ENCODE results near the gene SLC39A5.
A peak's percentile ranks its signal among the peaks of the same experiment; 100 is the strongest.

Gene SLC39A5

DNA sequence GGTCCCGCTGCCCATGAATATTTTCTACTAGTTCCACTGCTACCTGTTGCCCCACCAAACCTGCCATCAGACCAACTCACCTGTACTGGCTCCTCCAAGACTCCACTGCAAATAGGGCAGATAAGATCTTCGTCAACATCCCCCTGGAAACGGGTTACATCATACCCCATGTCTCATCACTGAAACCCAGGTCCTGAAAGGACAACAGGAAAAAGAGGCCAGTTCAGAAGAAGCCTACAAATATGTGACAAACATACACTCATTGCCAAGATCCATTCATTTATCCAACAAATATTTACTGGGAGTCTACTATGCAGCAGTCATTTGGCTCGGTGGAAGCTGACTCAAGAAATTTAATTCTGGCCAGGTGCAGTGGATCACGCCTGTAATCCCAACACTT is 16.0 kb upstream of the SLC39A5 start:
- no peak for DNase-seq (ENCODE audit: low spot score)

DNA sequence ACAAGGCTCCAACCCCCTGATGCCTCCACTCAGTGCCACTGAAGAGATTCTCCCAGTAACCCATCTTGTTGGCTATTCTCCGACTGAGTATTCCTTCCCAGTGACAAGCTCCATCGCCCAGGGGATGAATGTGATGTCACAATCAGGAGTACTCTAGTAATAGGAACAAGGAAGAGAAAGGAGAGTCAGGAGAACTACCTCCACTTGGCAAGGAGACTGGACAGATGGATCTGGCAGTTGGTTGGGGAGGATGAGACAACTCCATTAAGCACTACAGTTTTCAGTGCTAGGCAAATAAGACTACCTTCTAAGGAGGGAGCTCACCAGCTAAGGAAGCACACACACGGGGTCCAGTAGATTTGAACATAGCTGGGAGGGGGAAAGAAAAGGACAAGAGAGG is 13.4 kb upstream of the SLC39A5 start:
- DNase-seq (ENCODE audit: low spot score): no peak

DNA sequence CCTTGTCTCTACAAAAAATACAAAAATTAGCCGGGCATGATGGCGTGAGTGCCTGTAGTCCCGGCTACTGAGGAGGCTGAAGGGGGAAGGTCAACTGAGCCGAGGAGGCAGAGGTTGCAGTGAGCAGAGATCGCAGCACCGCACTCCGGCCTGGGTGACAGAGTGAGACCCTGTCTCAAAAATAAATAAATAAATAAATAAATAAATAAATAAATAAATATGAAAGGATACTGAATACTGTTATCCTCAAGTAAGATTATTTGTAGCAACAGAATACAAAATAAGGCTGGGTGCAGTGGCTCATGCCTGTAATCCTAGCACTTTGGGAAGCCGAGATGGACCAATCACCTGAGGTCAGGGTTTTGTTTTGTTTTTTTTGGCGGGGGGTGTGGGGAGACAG is 10.0 kb upstream of the SLC39A5 start:
- no peak for DNase-seq (ENCODE audit: low spot score)

DNA sequence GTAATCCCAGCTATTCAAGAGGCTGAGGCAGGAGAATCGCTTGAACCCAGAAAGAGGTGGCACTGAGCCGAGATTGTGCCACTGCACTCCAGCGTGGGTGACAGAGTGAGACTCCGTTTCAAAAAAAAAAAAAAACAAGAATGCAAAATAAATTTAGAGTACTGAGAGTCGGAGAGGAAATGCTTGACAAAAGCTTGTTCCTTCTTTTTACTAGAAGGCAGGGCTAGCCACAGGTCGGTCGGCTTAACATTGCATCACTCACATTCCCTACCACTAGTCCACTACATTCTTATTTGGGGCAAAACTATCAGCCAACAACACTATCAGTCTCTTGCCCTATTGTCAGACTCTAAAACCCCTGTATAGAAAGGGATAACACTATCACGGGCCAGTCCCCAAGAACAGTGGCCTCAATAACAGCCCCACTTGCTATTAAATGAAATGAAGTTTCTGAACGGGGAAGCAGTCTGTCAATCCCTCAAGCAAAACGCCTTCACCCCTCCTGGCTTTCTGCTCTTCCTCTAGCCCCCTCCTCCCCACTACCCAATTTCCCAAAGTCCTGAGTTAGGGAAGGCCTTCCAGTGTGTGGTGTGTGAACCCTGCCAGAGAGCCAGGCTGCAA is 9.1 kb upstream of the SLC39A5 start:
- DNase-seq (ENCODE audit: low spot score): peak; percentile 41

DNA sequence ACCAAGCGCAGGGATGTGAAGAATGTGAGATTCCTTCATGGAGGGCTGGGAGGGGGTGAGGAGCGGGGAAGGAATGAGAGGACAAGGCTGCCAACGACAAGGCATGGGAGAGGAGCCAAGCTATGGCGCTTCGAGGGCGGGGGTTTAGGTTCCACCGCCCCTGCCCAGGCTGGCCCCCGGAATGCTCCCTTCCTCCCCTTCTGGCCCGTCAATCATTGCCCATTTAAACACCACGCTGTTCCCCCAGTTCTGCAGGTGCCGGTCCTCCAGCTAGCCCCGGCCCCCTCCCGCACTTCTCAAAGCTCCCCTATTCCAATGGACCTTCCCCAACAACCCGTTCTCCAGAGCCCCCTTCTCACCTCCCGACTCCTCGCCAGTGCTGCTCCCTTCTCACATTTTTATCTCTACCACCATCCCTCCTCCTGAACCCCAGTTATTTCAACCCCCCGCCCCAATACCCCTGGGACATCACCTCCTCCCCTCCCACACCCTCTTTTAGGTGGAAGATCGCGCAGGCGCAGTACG is 8.6 kb upstream of the SLC39A5 start:
- peak; percentile 88 for DNase-seq (ENCODE audit: low spot score)

DNA sequence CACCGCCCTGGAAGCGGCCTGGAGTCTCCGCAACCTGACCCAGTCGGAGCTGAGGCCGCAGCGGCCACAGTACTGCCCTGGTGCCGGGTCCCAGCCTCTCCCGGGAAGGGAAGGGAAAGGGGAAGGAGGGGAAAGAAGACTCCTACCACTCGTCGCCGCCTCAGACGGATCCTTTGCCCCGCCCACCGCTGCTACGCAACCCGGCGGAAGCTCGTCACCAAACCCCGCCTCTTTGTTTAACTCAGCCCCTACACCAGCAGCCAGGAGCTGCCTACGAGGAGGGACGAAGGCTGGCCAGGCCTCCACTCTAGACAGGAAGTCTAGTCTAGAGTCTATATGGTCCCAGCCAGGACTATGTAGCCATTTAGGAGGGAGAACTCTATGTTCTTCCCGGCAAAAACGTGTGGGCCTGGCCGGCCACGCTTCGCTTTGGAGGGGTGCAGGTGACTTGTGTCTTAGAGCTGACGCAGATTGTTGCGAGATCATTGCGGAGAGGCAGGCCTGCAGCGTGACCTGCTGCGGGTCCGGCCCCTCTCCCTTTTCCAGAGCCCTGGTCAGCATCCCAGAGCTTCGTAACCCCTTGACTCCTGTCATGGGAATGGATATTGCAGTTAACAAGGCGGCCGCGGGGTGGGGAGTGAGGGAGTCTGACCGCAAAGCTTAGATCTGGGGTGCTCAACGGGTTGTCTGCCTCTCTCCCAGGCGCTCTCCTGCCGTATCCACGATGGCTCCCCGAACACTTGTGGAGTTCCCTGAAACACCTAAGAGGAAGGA is 7.9 kb upstream of the SLC39A5 start, which contains the start of gene RNF41:
Gene RNF41, minus strand, starts transcription at position 166 of the 774 bp plus-strand sequence. CDS start 7,875 bp downstream, outside the sequence.
- peak; percentile 95 for DNase-seq (ENCODE audit: low spot score)

DNA sequence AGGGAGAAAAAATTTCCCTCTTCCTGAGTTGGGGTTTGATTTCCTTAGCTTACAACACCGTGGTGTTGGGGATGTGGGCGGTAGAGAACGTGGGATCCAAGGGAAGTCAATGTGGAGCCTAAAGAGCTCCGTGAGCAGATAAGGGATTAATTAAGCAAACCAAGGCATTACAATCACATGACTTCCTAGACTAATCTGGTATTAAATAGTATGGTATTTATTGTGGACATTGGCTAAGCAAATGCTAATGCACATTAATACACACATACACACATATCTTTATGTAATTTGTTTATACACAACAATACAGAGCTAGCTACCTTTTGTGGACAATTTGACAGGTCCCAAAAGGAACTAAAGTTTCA is 7.3 kb upstream of the SLC39A5 start:
- no peak for DNase-seq (ENCODE audit: low spot score)

DNA sequence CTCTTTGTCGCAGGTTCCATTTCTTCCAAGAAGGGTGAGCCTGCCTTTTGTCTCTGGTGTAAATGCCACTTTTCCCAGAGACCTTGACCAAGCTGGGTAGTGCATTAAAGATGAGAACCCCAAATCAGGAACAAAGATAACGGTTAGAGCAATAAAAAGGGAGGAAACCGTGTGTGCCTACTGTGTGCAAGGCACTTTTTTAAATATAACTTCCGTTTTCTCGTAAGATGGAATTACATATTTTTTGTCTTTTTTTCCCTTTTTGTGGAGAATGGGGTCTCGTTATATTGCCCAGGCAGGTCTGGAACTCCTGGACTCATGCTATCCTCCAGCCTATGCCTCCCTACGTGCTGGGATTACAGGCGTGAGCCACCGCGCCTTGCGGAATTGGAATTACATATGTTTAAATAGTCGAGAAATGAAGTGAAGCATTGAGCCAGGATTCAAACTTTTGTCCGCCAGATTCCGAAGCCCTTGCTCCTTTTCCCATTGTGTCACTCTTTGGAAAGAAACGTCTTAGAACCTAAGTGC is 6.2 kb upstream of the SLC39A5 start:
- DNase-seq (ENCODE audit: low spot score): no peak

DNA sequence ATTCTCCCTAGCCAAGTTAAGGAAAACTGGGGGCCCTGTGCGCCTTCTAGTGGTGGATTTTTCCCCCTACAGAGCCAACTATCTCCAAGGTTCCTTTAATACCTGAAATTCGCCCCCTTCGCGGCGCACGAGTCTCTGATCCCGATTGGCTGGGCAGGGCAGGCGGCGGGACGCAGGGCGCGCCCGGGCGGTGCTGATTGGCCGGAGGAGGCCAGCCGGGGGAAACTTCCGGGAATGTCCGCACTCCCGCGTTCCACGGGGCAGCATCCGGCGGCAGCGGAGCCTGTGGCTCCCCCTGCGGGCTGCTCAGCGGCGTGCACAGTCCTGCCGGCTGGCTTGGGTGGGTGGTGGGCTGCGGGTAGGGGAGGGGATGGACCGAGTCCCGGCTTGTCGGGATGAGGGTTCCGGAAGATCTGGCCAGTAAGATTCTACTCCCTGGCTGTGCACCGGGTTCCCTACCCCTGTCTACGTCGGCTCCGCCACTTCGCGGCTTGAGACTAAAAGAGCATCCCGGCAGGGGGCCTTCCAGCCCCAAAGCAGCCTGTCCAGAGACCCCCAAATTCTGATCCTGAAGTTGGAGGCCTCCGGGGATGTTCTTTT is 5.6 kb upstream of the SLC39A5 start, which contains the start of gene NABP2:
Gene NABP2, plus strand, starts transcription at position 241 of the 600 bp plus-strand sequence. CDS start 515 bp downstream, outside the sequence.
- DNase-seq (ENCODE audit: low spot score): peak; percentile 99

DNA sequence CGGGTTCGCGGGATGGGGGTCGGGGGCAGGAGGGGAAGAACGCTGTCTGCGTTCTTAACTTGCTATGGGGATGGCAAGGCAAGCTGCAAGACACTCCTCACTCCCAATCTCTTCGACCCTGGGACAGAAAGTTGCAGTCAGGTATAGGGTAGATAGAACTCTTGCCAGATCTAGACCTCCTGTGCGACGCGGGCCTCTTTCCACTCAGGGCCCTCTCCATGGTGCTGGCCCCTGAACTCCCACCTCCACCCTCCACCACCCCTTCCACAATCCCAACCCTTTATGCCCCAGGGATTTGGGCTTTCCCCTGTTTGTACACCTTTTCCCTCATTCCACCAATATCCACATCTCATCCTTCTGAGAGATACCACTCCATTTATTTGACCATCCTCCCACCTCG is 4.9 kb upstream of the SLC39A5 start:
- DNase-seq (ENCODE audit: low spot score): no peak

DNA sequence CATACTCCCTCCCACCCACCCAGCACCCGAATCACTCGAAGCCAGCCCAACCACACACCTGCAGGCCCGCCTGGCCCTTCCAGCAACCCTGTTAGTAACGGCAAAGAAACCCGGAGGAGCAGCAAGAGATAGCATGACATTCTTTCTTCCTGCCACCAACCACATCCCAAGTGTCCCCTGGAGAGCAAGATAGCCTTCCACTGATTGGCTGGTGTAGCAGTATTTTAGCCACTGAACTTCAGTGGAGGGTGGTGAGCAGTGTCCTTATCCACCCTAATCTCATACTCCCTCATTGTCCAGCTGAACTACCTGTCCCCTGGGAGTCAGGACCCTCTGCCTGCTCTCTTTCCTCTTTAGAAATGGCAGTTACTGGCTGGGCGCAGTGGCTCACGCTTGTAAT is 769 bp upstream of the SLC39A5 start:
- DNase-seq (ENCODE audit: low spot score): no peak

DNA sequence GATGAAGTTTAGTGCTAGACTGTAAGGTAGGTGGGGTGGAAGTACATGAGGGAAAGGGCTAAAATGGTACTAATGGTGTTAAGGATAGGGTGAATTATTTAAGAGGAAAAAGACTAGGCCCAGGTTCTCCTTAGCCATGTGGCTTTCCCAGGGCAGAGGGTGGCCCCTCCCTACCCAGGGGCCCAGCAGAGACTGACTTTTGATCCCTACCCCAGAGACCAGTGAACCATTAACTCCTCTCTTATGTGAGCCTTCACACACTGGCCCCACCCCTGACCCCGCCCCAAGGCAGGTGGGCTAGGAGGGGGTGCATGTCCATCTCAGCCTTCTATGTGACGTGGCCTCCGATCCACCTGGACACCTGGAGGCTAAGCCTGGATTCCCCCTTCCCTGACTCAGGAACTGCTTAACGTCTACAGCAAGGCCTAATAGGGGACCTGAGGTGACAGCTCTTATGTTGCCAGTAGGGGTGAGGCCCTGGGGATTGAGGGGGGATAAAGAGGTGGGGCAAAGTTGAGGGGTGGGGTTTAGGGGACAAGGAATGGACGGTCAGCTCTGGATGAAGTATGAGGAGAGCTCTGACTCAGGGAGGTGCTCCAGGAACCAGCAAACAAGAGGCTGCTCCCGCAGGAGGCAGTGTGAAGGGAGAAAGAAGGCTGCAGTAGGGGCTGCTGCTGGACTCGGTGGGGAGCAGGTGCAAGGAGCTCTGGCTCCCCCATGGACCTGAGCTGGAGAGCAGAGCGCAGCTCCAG is 757 bp downstream of the SLC39A5 start:
- DNase-seq (ENCODE audit: low spot score): no peak

DNA sequence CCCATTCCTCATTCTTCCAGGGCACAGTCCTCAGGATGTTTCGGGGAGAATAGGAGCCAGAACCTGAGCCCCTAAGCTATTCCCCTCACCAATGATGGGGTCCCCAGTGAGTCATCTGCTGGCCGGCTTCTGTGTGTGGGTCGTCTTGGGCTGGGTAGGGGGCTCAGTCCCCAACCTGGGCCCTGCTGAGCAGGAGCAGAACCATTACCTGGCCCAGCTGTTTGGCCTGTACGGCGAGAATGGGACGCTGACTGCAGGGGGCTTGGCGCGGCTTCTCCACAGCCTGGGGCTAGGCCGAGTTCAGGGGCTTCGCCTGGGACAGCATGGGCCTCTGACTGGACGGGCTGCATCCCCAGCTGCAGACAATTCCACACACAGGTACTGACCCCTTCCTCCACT is 1.3 kb downstream of the SLC39A5 start:
- DNase-seq (ENCODE audit: low spot score): no peak

DNA sequence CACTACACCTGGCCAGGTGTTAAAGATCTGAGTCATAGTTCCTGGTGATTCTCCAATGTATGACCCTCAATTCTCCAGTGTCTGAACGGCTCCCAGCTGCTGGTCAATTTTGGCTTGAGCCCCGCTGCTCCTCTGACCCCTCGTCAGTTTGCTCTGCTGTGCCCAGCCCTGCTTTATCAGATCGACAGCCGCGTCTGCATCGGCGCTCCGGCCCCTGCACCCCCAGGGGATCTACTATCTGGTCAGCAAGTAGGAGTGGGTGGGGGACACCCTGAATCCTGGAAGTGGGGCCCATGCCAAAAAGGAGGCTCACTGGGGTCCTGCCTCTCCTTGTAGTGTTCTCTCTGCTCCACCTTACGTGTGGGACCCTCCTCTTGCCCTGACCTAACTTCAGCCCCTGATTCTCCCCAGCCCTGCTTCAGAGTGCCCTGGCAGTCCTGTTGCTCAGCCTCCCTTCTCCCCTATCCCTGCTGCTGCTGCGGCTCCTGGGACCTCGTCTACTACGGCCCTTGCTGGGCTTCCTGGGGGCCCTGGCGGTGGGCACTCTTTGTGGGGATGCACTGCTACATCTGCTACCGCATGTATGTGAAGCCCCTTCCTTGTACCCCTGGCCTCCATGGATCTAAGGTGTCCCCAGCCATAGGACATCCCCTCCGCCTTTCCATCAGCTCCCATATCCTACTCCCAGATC is 5.0 kb downstream of the SLC39A5 start:
- DNase-seq (ENCODE audit: low spot score): no peak

DNA sequence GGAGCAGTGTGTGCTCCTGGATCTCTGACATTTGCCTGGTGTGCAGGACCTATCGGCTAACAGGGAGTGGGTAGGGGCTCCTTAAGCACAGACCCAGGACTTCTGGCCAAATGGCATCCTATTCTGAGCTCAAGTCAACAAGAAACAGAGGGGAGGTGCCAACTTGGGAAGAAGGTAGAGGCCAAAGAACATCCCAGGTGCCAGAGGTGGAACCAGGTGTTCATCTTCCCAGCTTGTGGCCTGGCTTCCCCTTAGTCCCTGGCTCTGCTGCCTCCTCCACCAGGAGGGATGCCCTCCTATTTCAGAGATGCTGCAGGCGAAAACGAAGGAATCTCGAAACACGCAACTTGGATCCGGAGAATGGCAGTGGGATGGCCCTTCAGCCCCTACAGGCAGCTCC is 6.2 kb downstream of the SLC39A5 start:
- no peak for DNase-seq (ENCODE audit: low spot score)

DNA sequence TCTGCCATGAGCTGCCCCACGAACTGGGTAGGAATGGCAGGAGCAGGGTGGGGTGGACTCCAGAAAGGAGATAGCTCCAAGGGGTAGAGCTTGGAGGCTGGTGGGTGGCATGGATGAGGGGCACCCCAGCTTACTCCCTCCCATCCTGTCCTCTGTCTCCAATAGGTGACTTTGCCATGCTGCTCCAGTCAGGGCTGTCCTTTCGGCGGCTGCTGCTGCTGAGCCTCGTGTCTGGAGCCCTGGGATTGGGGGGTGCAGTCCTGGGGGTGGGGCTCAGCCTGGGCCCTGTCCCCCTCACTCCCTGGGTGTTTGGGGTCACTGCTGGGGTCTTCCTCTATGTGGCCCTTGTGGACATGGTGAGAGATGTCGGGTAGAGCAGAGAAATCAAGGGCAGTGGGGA is 7.1 kb downstream of the SLC39A5 start:
- no peak for DNase-seq (ENCODE audit: low spot score)

DNA sequence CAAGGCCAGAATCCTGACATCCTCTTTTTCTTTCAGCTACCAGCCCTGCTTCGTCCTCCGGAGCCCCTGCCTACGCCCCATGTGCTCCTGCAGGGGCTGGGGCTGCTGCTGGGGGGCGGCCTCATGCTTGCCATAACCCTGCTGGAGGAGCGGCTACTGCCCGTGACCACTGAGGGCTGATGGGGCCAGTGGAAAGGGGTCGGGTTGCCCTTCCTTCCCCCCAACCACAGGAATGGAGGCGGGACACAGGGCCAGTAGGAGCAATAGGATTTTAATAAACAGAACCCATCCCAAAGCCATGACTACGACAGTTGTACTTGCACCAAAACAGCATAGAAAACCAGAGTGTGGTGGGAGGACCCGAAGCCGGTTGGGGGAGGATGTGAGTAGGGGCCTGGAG is 7.7 kb downstream of the SLC39A5 start:
- DNase-seq (ENCODE audit: low spot score): no peak

DNA sequence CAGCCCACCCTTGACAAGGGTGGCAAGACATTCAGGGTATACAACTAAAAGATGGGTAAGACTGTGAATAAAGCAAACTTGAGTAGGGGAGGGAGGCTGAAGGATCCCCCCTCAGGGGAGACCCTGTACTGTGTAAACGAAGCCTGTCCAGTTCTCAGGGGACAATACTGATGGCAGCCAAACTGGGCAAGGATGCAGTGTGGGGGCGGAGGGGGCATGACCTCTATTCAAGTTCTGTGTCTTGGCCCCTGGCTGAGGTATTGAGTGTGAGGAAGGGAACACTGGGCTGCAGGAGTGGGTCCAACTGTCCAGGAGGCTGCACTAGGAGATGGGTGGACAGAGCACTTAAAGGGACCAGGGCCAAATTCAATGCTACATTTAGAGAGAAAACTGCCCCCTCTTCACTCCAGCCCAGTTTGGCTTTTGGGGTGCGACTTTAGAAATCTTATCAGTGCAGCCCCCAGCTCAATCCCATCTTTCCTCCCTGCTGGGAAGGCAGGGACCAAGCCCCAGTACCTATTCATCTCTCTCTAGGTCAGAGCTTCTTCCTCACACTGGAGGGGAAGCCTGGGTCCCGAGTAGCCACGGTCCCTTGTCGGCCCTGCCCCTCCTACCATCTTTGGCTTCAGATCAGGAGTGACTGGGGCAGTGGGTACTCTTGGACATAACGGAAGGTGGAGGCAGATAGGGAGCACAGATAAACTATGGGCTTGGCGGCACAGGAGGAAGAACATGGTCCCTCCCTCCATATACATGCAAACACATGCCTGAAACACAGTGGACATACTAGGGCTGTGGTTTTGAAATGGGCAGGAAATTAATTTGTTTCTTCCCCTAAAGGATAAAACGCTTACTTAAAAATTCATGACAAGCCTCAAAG is 11.8 kb downstream of the SLC39A5 start:
- no peak for DNase-seq (ENCODE audit: low spot score)

DNA sequence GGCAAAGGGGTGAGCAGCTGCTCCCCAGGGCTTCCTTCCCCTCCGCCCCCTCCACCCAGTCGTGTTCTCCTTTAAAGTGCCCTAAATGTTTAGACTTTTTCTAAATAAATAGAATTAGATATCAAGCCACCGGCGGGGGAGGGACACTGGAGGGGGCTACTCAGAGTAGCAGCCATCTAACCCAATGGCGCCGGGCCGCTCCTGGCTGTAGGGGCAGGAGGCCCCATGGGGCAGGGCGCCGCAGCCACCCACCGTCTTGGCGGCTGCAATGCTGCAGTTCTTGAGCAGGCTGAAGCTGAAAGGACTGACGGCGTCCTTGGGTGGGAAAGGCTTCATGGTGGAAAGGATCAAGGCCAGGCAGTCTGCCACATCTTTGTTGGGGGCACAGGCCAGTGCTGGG is 13.1 kb downstream of the SLC39A5 start:
- DNase-seq (ENCODE audit: low spot score): no peak

DNA sequence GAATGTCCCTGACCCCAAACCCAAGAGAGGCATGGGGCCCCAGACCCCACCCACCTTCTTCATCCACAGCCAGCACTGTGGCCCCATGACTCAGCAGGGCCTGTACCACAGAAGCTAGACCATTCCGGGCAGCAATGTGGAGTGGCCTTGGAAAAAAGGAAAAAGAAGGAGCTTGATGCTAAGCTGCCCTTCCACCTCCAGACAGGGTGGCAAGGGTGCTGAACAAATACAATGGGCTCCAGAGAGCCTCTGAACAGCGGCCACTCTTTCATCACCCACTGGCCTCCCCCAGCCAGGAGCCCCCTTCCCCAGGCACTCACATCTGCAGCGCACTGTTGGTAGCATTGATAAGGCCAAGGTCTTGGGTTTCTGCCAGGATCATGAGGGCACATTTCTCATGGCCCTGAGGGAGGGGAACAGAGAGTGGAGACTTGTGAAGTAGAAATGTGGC is 13.9 kb downstream of the SLC39A5 start:
- no peak for DNase-seq (ENCODE audit: low spot score)

All from AG08396 (cell line).